ENCODE results near the gene LRRC4C. TPM values are rescaled to one million over a fixed set of nuclear protein-coding genes. Genes with fewer than 3 reads are reported as not detected.

Gene LRRC4C
- total and polyA plus RNA-seq, 4 donors, result 0.10 to 0.93 (median 0.30) TPM

DNA sequence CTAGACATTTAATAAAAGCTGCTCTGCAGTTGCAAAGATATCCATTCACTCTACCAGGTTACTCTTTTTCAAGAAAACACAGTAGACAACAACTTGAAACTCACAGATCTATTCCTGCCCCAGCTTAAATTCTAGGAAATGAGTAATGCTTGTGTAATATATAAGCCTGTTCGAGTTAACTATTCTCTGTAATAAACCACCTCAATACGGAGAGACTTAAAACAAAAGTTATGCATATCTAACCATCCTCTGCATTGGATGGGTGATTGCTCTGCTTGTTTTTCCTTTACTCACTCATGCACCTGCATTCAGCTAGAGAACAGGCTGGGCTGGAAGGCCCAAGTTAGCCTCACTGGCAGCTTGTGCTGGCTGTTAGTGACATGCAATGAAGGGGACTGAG is 13.3 kb downstream of the LRRC4C start:
- DNase-seq (ENCODE audit: low spot score), result no peak
- TF ChIP-seq YY1 (IDR thresholded peaks at IDR 0.05), result no peak
- no peak for TF ChIP-seq RAD21 (IDR thresholded peaks at IDR 0.05)
- TF ChIP-seq, protein P1, sequence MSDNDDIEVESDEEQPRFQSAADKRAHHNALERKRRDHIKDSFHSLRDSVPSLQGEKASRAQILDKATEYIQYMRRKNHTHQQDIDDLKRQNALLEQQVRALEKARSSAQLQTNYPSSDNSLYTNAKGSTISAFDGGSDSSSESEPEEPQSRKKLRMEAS (IDR thresholded peaks at IDR 0.05), result no peak
- TF ChIP-seq, protein P2, sequence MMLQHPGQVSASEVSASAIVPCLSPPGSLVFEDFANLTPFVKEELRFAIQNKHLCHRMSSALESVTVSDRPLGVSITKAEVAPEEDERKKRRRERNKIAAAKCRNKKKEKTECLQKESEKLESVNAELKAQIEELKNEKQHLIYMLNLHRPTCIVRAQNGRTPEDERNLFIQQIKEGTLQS (IDR thresholded peaks at IDR 0.05), result no peak
- TF ChIP-seq TAF1 (conservative IDR thresholded peaks at IDR 0.05), result no peak
- no peak for TF ChIP-seq EGR1 (IDR thresholded peaks at IDR 0.05; ENCODE audit: low read depth in 2 of 2)
- TF ChIP-seq HNF4A (conservative IDR thresholded peaks at IDR 0.05), result no peak
- TF ChIP-seq, protein P3, sequence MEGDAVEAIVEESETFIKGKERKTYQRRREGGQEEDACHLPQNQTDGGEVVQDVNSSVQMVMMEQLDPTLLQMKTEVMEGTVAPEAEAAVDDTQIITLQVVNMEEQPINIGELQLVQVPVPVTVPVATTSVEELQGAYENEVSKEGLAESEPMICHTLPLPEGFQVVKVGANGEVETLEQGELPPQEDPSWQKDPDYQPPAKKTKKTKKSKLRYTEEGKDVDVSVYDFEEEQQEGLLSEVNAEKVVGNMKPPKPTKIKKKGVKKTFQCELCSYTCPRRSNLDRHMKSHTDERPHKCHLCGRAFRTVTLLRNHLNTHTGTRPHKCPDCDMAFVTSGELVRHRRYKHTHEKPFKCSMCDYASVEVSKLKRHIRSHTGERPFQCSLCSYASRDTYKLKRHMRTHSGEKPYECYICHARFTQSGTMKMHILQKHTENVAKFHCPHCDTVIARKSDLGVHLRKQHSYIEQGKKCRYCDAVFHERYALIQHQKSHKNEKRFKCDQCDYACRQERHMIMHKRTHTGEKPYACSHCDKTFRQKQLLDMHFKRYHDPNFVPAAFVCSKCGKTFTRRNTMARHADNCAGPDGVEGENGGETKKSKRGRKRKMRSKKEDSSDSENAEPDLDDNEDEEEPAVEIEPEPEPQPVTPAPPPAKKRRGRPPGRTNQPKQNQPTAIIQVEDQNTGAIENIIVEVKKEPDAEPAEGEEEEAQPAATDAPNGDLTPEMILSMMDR (IDR thresholded peaks at IDR 0.05; ENCODE audit: low read depth, low read length, missing input control), result no peak
- TF ChIP-seq FOXA1 (IDR thresholded peaks at IDR 0.05), result no peak
- no peak for TF ChIP-seq NR2F2 (IDR thresholded peaks at IDR 0.05)
- TF ChIP-seq GABPA (IDR thresholded peaks at IDR 0.05 in 1 of 2, conservative IDR thresholded peaks at IDR 0.05 in 1 of 2), result no peak
- TF ChIP-seq FOXA2 (IDR thresholded peaks at IDR 0.05), result no peak
- no peak for TF ChIP-seq SP1 (IDR thresholded peaks at IDR 0.05)
- no peak for TF ChIP-seq HNF4G (IDR thresholded peaks at IDR 0.05)
- TF ChIP-seq ZBTB33 (IDR thresholded peaks at IDR 0.05), result no peak

DNA sequence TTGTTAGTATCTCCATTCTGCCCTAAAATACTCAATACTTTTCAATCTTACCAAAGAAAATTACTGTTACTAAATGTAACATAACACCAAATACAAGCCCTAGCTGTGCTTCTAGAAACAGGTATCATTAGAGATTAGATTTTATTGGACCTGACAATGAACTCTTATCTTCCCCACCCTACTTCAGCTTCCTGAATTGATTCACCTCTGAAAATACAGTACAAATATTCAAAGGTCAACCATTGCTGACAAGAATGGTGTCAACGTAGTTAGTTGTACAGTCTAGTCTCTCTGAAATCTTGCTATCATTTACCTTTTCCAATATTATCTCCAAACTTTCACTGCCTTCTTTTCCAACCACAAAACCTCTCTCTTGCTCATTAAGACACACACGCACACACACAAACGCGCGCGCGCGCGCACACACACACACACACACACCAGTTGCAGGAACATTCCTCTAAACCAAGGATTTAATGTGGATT is 22.4 kb downstream of the LRRC4C start:
- 78% methylated on average over 9 of the region's 9 CpGs for WGBS
- no peak for DNase-seq (ENCODE audit: low spot score)

More for the DNA sequence above, 13.3 kb downstream of the LRRC4C start:
- H3K9me3 ChIP-seq (ENCODE audit: control insufficient read depth in 4 of 4, low read length in 3 of 4), result no peaks in the 10 kb centered on the region
- peaks cover 0 to 2% (median 0%) of the 10 kb centered on the region in 4 donors for H3K27me3 ChIP-seq (ENCODE audit: control insufficient read depth in 4 of 4, insufficient read depth in 4 of 4, low read length in 3 of 4)
- WGBS, result 79% methylated on average over 2 of the region's 2 CpGs
- H3K9ac ChIP-seq (ENCODE audit: low read depth in 1 of 2, low read length in 2 of 2), result no peak overlapping the region
- no peaks in the 10 kb centered on the region for H3K36me3 ChIP-seq (ENCODE audit: control insufficient read depth in 4 of 4, insufficient read depth in 3 of 4, low read depth in 1 of 4, low read length in 3 of 4)
- H3K27ac ChIP-seq (ENCODE audit: low read depth in 1 of 2, low read length in 2 of 2), result no peak overlapping the region
- no peaks in the 10 kb centered on the region for H3K4me1 ChIP-seq (ENCODE audit: control insufficient read depth in 4 of 4, insufficient read depth in 4 of 4, low read length in 3 of 4)
- no peak overlapping the region for H3K4me3 ChIP-seq (ENCODE audit: low read depth in 1 of 3, low read length in 3 of 3)

DNA sequence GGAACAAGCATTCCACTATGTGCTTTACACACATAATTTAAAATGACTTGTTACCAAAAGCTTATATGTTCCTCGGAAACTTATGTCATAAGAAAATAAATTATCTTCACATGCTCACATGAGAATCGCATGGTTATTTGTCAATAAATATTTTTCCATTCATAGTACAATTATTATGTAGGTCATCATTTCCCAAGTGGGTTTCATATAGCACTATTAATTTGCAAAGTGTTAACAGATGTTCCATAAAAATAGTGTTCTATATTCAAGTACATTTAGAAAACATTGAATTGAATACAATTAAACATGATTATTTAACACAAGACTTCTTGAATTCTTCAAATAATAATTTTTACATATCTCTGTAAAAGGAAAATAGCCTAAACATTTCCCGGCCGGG is 23.9 kb downstream of the LRRC4C start:
- Histone ChIP-seq H3K9me3 (ENCODE audit: control insufficient read depth in 4 of 4, low read length in 3 of 4) (no peaks in the 10 kb centered on the region), H3K27me3 (ENCODE audit: control insufficient read depth in 4 of 4, insufficient read depth in 4 of 4, low read length in 3 of 4) (no peaks in the 10 kb centered on the region), H3K36me3 (ENCODE audit: control insufficient read depth in 4 of 4, insufficient read depth in 3 of 4, low read depth in 1 of 4, low read length in 3 of 4) (no peaks in the 10 kb centered on the region), H3K4me1 (ENCODE audit: control insufficient read depth in 4 of 4, insufficient read depth in 4 of 4, low read length in 3 of 4) (peaks cover 0 to 3% (median 0%) of the 10 kb centered on the region in 4 donors), H3K4me3 (ENCODE audit: low read depth in 1 of 3, low read length in 3 of 3) (no peak overlapping the region), H3K27ac (ENCODE audit: low read depth in 1 of 2, low read length in 2 of 2) (no peak overlapping the region), H3K9ac (ENCODE audit: low read depth in 1 of 2, low read length in 2 of 2) (no peak overlapping the region)
- TF ChIP-seq HNF4G (IDR thresholded peaks at IDR 0.05) (no peak), RXRA (IDR thresholded peaks at IDR 0.05) (no peak), REST (IDR thresholded peaks at IDR 0.05) (no peak), HNF4A (conservative IDR thresholded peaks at IDR 0.05) (no peak)
- TF ChIP-seq, protein P1 (IDR thresholded peaks at IDR 0.05), result no peak
- TF ChIP-seq, protein P2 (IDR thresholded peaks at IDR 0.05), result no peak
- WGBS, result 91% methylated on average over 4 of the region's 4 CpGs
- DNase-seq (ENCODE audit: low spot score), result no peak

More for the DNA sequence above, 22.4 kb downstream of the LRRC4C start:
- TF ChIP-seq RXRA (IDR thresholded peaks at IDR 0.05) (no peak), NR2F2 (IDR thresholded peaks at IDR 0.05) (no peak)
- peaks cover 0 to 3% (median 0%) of the 10 kb centered on the region in 4 donors for H3K4me1 ChIP-seq (ENCODE audit: control insufficient read depth in 4 of 4, insufficient read depth in 4 of 4, low read length in 3 of 4)
- H3K9ac ChIP-seq (ENCODE audit: low read depth in 1 of 2, low read length in 2 of 2), result no peak overlapping the region
- no peaks in the 10 kb centered on the region for H3K27me3 ChIP-seq (ENCODE audit: control insufficient read depth in 4 of 4, insufficient read depth in 4 of 4, low read length in 3 of 4)
- no peak overlapping the region for H3K4me3 ChIP-seq (ENCODE audit: low read depth in 1 of 3, low read length in 3 of 3)
- no peak overlapping the region for H3K27ac ChIP-seq (ENCODE audit: low read depth in 1 of 2, low read length in 2 of 2)
- no peaks in the 10 kb centered on the region for H3K9me3 ChIP-seq (ENCODE audit: control insufficient read depth in 4 of 4, low read length in 3 of 4)
- no peaks in the 10 kb centered on the region for H3K36me3 ChIP-seq (ENCODE audit: control insufficient read depth in 4 of 4, insufficient read depth in 3 of 4, low read depth in 1 of 4, low read length in 3 of 4)

Measured in liver (tissue), 9 donors.